ENCODE measurements around the gene METTL16. TPM values are rescaled to one million over a fixed set of nuclear protein-coding genes. Genes with fewer than 3 reads are reported as not detected.
A peak's percentile ranks its signal among the peaks of the same experiment; 100 is the strongest.

The METTL16 gene
- total RNA-seq, 1 donor from 2014 or later: 44.9 TPM

DNA sequence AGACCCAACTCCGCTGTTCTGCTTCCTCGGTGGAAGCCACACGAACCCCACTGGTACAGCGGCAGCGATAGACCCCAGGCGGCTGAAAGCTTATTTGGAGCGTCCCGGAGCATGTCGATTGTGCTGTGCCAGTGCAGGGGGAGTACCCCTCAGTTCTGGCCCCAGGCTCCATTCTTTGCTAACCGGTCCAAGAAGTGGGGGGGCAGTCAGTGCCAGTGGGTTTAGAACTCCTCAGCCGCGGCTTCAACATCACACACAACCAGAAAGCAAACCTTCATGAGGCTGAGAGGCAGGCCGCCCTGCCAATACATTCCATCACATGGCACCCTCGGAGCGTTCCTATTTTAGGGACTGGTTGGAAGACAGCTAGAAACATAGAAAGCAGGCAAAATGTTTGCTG lies 109.1 kb downstream of the METTL16 start:
- H3K4me3 Mint-ChIP-seq: peak overlapping the region; percentile 86
- peaks cover 65% of the 10 kb centered on the region for H3K4me1 Mint-ChIP-seq
- H3K27ac Mint-ChIP-seq (ENCODE audit: unreplicated experiment): no peak overlapping the region
- H3K9me3 Mint-ChIP-seq: no peaks in the 10 kb centered on the region
- peaks cover 2% of the 10 kb centered on the region for H3K36me3 Mint-ChIP-seq (ENCODE audit: low read depth)
- DNase-seq (ENCODE audit: low read depth, low spot score): no peak
- TF ChIP-seq, protein P1, sequence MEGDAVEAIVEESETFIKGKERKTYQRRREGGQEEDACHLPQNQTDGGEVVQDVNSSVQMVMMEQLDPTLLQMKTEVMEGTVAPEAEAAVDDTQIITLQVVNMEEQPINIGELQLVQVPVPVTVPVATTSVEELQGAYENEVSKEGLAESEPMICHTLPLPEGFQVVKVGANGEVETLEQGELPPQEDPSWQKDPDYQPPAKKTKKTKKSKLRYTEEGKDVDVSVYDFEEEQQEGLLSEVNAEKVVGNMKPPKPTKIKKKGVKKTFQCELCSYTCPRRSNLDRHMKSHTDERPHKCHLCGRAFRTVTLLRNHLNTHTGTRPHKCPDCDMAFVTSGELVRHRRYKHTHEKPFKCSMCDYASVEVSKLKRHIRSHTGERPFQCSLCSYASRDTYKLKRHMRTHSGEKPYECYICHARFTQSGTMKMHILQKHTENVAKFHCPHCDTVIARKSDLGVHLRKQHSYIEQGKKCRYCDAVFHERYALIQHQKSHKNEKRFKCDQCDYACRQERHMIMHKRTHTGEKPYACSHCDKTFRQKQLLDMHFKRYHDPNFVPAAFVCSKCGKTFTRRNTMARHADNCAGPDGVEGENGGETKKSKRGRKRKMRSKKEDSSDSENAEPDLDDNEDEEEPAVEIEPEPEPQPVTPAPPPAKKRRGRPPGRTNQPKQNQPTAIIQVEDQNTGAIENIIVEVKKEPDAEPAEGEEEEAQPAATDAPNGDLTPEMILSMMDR (conservative IDR thresholded peaks at IDR 0.05): no peak
- H3K27me3 Mint-ChIP-seq (ENCODE audit: low read depth): peaks cover 6% of the 10 kb centered on the region

DNA sequence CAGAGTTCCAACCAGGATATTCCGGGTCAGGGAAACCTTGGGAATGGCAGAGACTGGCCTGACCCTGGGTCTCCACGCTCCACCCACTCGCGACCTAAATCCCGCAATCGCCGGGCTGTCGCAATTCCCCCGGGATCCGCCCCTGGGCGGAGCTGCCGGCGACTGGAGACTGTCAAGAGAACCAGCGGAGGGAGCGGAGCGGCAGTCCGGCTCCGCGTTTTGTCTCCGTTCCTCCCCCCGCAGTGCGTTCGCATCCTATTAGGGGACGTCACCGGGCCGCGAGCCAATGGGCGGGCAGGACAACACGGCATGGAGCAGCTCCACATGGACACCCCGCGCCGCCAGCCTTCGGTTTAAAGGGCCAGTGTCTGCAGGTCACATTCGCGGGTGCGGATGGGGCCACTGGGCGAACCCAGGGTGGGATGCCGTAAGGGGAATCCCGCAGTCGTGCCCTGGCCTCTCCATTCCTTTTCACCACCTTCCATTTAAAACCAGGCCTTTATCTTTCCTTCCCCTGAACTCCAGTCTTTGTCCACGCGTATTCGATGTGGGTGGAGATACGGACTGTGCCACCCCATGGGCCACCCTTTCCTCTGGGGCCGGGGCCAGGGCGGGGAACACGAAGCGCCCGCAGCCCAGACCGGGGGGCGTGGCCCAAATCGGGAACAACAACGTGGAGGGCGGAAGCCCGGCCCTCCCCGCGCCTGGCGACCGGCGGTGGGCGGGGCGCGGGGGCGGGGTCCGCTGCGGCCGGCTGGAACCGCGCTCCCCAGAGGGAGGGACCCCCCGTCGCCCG lies 110.1 kb downstream of the METTL16 start:
- H3K4me3 Mint-ChIP-seq: peak overlapping the region; percentile 99
- peak; percentile 97 for DNase-seq (ENCODE audit: low read depth, low spot score)
- H3K9me3 Mint-ChIP-seq: no peaks in the 10 kb centered on the region
- peaks cover 6% of the 10 kb centered on the region for H3K27me3 Mint-ChIP-seq (ENCODE audit: low read depth)
- H3K4me1 Mint-ChIP-seq: peaks cover 63% of the 10 kb centered on the region
- TF ChIP-seq, protein P1 (conservative IDR thresholded peaks at IDR 0.05): no peak
- H3K36me3 Mint-ChIP-seq (ENCODE audit: low read depth): no peaks in the 10 kb centered on the region
- H3K27ac Mint-ChIP-seq (ENCODE audit: unreplicated experiment): peak overlapping the region; percentile 99

DNA sequence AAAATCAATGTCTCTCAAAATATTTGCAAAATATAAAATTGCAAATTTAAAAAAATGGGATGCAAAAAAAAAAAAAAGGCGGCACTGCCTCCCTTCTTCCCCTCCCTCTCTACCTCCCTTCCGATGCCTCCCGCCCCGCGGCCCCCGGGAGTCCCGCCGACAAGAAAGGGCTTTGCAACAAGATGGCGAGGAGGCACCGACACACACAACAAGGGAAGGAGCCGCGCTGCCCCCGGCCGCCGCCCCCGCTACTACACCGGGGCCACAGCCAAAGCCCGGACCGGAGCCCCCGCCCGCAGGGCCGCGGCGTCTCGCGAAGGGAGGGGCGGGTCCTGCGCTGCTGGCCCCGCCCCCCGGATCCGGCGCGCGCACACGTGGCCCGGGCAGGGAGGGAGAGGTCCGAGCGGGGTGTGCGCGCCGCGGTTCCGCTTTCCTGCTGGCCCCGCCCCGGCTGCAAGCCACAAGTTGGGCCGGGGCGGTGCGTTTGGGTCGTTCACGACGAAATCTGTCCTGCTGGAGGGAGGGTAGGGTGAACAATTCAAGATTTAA lies 110.7 kb downstream of the METTL16 start, which contains the start of gene MNT:
MNT (minus strand) TSS at position 184 of the 549 bp plus-strand sequence. CDS start 348 bp downstream, outside the sequence.
- H3K36me3 Mint-ChIP-seq (ENCODE audit: low read depth): no peaks in the 10 kb centered on the region

DNA sequence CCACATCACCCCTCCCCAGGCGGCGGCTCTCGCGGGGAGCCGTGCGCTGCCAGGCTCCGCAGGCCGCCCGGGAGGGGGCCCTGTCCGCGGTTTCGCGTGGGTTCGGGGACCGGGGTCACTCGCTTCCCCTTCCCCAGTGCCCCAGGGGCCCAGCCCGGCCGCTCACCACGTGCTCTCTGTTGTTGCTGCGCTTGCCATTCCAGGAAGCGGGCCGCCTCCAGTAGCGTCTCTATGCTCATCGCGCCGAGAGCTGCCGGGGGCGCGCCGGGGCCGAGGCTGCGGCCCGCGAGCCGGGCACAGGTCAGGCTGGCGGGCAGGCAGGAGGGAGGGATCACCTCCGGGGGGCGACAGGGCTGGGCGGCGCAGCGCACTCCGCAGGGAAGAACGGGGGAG lies 111.2 kb downstream of the METTL16 start:
- Mint-ChIP-seq H3K4me3 (peak overlapping the region; percentile 99), H3K4me1 (peaks cover 67% of the 10 kb centered on the region), H3K27ac (ENCODE audit: unreplicated experiment) (no peak overlapping the region), H3K36me3 (ENCODE audit: low read depth) (no peaks in the 10 kb centered on the region), H3K9me3 (no peaks in the 10 kb centered on the region), H3K27me3 (ENCODE audit: low read depth) (peaks cover 8% of the 10 kb centered on the region)
- DNase-seq (ENCODE audit: low read depth, low spot score): peak; percentile 61
- TF ChIP-seq, protein P1 (conservative IDR thresholded peaks at IDR 0.05): no peak

More for the DNA sequence above, 110.7 kb downstream of the METTL16 start, which contains the start of gene MNT:
- peaks cover 66% of the 10 kb centered on the region for H3K4me1 Mint-ChIP-seq
- H3K27me3 Mint-ChIP-seq (ENCODE audit: low read depth): peaks cover 8% of the 10 kb centered on the region
- peak within 1 kb of the TSS; percentile 99 for H3K27ac Mint-ChIP-seq (ENCODE audit: unreplicated experiment)
- TF ChIP-seq, protein P1 (conservative IDR thresholded peaks at IDR 0.05): peak; percentile 13
- H3K9me3 Mint-ChIP-seq: no peaks in the 10 kb centered on the region
- peak; percentile 86 for DNase-seq (ENCODE audit: low read depth, low spot score)
- H3K4me3 Mint-ChIP-seq: peak within 1 kb of the TSS; percentile 99

DNA sequence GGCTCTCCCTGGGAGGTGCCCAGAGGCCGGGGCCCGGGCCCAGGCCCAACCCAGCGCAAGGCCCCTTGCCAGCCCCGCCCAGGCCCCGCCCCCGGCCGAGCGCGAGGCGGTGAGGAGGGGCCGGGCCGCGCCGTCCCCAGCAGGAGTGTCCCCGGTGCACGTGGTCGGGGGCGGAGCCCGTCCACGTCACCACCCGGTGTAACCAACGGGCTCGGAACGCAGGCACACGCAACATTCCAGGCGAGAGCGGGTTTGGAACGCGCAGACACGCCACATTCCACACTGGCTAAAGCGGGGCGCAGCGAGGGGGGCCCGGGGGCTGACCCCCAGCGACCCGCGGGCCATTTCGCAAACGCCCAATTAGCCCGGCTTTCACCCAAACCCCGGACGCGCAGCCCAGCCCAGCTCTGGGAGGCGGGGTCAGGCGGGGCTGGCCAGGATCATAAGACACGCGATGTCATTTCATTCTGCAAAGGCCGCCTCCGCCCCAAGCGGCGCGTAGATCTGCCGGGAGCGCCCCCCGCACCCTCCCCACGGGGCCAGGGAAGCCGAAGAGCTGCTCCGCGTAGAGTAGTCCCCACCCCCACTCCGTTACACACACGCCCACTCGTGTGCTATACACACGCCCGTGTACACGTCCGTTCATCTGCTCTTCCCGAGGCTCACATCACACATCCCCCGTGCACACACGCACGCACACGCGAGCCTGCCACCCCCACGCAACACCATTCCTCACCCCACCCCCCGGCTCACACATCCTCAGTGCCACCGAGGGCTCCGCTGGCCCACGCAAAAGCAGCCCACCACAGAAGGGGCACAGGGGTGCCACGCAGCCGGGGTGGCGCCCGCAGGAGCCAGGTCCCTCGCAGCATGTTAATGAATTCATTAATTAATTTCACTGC lies 111.9 kb downstream of the METTL16 start:
- peak; percentile 81 for DNase-seq (ENCODE audit: low read depth, low spot score)
- H3K9me3 Mint-ChIP-seq: no peaks in the 10 kb centered on the region
- no peaks in the 10 kb centered on the region for H3K36me3 Mint-ChIP-seq (ENCODE audit: low read depth)
- H3K27ac Mint-ChIP-seq (ENCODE audit: unreplicated experiment): peak overlapping the region; percentile 99
- peaks cover 63% of the 10 kb centered on the region for H3K4me1 Mint-ChIP-seq
- peak overlapping the region; percentile 99 for H3K4me3 Mint-ChIP-seq
- TF ChIP-seq, protein P1 (conservative IDR thresholded peaks at IDR 0.05): no peak
- H3K27me3 Mint-ChIP-seq (ENCODE audit: low read depth): peaks cover 8% of the 10 kb centered on the region

Measured in neural crest cell (in vitro differentiated cells).